HL-60 (cell line): ENCODE data around the gene SMIM14.

Experiments used
- POLR2AphosphoS5 ChIP-seq: IDR thresholded peaks from 2 replicates; pipeline ENCODE4 v1.6.1; 2012; ENCODE audit warnings: low read depth
- TF ChIP-seq, protein P1 (sequence below): IDR thresholded peaks from one replicate; pipeline ENCODE4 v1.5.1; 2011; ENCODE audit warnings: low read length, control low read depth, inconsistent platforms; ENCODE audit not compliant: insufficient read depth

DNA sequence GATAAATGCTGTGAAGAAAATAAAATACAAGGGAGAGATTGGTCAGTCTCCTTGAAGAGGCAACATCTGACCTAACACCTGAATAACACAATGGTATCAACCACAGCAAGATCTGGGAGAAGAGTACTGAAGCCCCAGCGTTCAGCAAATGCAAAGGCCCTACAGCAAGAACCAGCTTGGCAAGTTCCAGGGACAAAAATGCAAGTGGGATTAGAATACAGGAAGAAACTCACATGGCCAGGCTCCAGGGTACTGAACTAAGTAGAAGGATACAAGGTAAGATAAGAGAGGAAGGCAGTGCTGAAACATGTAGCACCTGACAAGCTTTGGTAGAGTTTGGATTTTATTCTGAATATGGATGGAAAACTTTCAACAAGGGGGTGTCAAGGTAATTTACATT is 3.6 kb downstream of the SMIM14 start:
- no peak for TF ChIP-seq POLR2AphosphoS5
- TF ChIP-seq, protein P1, sequence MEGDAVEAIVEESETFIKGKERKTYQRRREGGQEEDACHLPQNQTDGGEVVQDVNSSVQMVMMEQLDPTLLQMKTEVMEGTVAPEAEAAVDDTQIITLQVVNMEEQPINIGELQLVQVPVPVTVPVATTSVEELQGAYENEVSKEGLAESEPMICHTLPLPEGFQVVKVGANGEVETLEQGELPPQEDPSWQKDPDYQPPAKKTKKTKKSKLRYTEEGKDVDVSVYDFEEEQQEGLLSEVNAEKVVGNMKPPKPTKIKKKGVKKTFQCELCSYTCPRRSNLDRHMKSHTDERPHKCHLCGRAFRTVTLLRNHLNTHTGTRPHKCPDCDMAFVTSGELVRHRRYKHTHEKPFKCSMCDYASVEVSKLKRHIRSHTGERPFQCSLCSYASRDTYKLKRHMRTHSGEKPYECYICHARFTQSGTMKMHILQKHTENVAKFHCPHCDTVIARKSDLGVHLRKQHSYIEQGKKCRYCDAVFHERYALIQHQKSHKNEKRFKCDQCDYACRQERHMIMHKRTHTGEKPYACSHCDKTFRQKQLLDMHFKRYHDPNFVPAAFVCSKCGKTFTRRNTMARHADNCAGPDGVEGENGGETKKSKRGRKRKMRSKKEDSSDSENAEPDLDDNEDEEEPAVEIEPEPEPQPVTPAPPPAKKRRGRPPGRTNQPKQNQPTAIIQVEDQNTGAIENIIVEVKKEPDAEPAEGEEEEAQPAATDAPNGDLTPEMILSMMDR: no peak
